K562 (cell line): ENCODE measurements around the gene HADH. TPM values are rescaled to one million over a fixed set of nuclear protein-coding genes. Genes with fewer than 3 reads are reported as not detected.

Experiments
- CEBPG ChIP-seq, 3 experiments: fragments of 200-800 bp in 1 of 3; sonication (Bioruptor generic) in 1 of 3; sonication (generic) in 1 of 3; formaldehyde crosslinking in 1 of 3; IDR thresholded peaks in 2 of 3; conservative IDR thresholded peaks in 1 of 3; 2 replicates each; pipeline versions ENCODE4 v1.6.1 to v1.8.0; 2016 to 2022; ENCODE audit warnings: missing compliant biosample characterization in 2 of 3, missing genetic modification characterization in 2 of 3, mild to moderate bottlenecking in 1 of 3, missing genetic modification reagents in 1 of 3
- FOSL1 ChIP-seq: fragments of 200-800 bp; sonication (Bioruptor generic); conservative IDR thresholded peaks from 2 replicates; pipeline ENCODE4 v1.6.1; 2016; ENCODE audit warnings: missing genetic modification characterization, missing compliant biosample characterization
- GATAD2B ChIP-seq: fragments of 450-650 bp; IDR thresholded peaks from 2 replicates; pipeline ENCODE4 v1.6.1; 2017; ENCODE audit warnings: mild to moderate bottlenecking, borderline replicate concordance
- HMG20B ChIP-seq: fragments of 250-450 bp; sonication (Bioruptor Pico); IDR thresholded peaks from 2 replicates; pipeline ENCODE4 v1.5.0; 2021; ENCODE audit warnings: mild to moderate bottlenecking
- KDM2B ChIP-seq: fragments of 250-450 bp; sonication (Bioruptor Pico); IDR thresholded peaks from 2 replicates; pipeline ENCODE4 v1.8.0; 2021; ENCODE audit warnings: mild to moderate bottlenecking, moderate library complexity
- MEIS2 ChIP-seq: fragments of 450-650 bp; IDR thresholded peaks from 2 replicates; pipeline ENCODE4 v1.6.1; 2014; ENCODE audit warnings: mild to moderate bottlenecking; ENCODE audit not compliant: partially characterized antibody
- NFIX ChIP-seq: fragments of 250-450 bp; sonication (Bioruptor Pico); IDR thresholded peaks from 2 replicates; pipeline ENCODE4 v1.4.0; 2020; ENCODE audit warnings: low read depth, mild to moderate bottlenecking, moderate library complexity
- PREB ChIP-seq: sonication (generic); formaldehyde crosslinking; IDR thresholded peaks from 2 replicates; pipeline ENCODE4 v1.8.1; 2023; ENCODE audit warnings: mild to moderate bottlenecking, missing genetic modification reagents
- RAD21 ChIP-seq, 2 experiments: fragments of 250-450 bp in 1 of 2; fragments of 450-650 bp in 1 of 2; sonication (Bioruptor Pico) in 1 of 2; formaldehyde crosslinking in 1 of 2; IDR thresholded peaks in 1 of 2; conservative IDR thresholded peaks in 1 of 2; 2 replicates each; pipeline versions ENCODE4 v1.4.0 to v1.8.0; 2020 to 2022; ENCODE audit warnings: mild to moderate bottlenecking in 2 of 2, moderate library complexity in 1 of 2
- SMAD3 ChIP-seq: fragments of 450-650 bp; formaldehyde crosslinking; conservative IDR thresholded peaks from 2 replicates; pipeline ENCODE4 v1.4.0; 2020; ENCODE audit warnings: mild to moderate bottlenecking
- SOX6 ChIP-seq: fragments of 450-650 bp; IDR thresholded peaks from 2 replicates; pipeline ENCODE4 v1.6.1; 2014; ENCODE audit warnings: mild to moderate bottlenecking
- ZNF133 ChIP-seq: fragments of 250-450 bp; sonication (Bioruptor Pico); IDR thresholded peaks from 2 replicates; pipeline ENCODE4 v1.4.0; 2020; ENCODE audit warnings: mild to moderate bottlenecking
- ZNF224 ChIP-seq: sonication (generic); formaldehyde crosslinking; IDR thresholded peaks from 2 replicates; pipeline ENCODE4 v1.8.0; 2022; ENCODE audit warnings: mild to moderate bottlenecking, missing genetic modification reagents
- ZNF408 ChIP-seq: fragments of 250-450 bp; sonication (Bioruptor Pico); IDR thresholded peaks from 2 replicates; pipeline ENCODE4 v1.4.0; 2020; ENCODE audit warnings: low read depth, mild to moderate bottlenecking, moderate library complexity
- ZNF511 ChIP-seq: sonication (generic); formaldehyde crosslinking; IDR thresholded peaks from 2 replicates; pipeline ENCODE4 v1.8.0; 2022; ENCODE audit warnings: mild to moderate bottlenecking, missing genetic modification reagents
- ZNF695 ChIP-seq: fragments of 450-650 bp; formaldehyde crosslinking; IDR thresholded peaks from 2 replicates; pipeline ENCODE4 v1.4.0; 2020; ENCODE audit warnings: mild to moderate bottlenecking, moderate library complexity
- polyA plus RNA-seq, 8 experiments: library from polyadenylated mRNA; depleted of rRNA in 4 of 8; stranded (reverse) in 5 of 8; unstranded in 3 of 8; fragments of >200 nt; fragmentation: Nextera tagmentation in 2 of 8; fragmentation: Illumina TruSeq in 1 of 8; extraction: Ambion mirVana in 2 of 8; extraction: Trizol in 1 of 8; gene quantifications; 2 replicates each; pipeline versions ENCODE4 v1.2.1 to v1.2.3, GENCODE V29; 2011 to 2014; ENCODE audit warnings: inconsistent platforms in 1 of 8, missing spikeins in 1 of 8
- total RNA-seq, 7 experiments: library from RNA; depleted of rRNA in 6 of 7; stranded (reverse); fragments of >200 nt in 6 of 7; fragmentation: Illumina TruSeq in 2 of 7; extraction: Trizol in 2 of 7; gene quantifications; 2 replicates each; pipeline versions ENCODE4 v1.2.1 to v1.2.3, GENCODE V29; 2011 to 2021; ENCODE audit warnings: low replicate concordance in 1 of 7
- TF ChIP-seq, protein P1 (sequence below), 2 experiments: fragments of 450-650 bp in 1 of 2; sonication (generic) in 1 of 2; formaldehyde crosslinking in 1 of 2; IDR thresholded peaks in 1 of 2; conservative IDR thresholded peaks in 1 of 2; 2 replicates each; pipeline versions ENCODE4 v1.6.1 to v1.8.1; 2016 to 2023; ENCODE audit warnings: mild to moderate bottlenecking in 2 of 2, moderate library complexity in 2 of 2, inconsistent platforms in 1 of 2, missing genetic modification reagents in 1 of 2
- TF ChIP-seq, protein P2 (sequence below), 2 experiments: IDR thresholded peaks; 2 replicates each; pipeline ENCODE4 v1.6.1; 2012; ENCODE audit warnings: improper control_type of control experiment in 2 of 2, low read depth in 2 of 2, low read length in 2 of 2, borderline replicate concordance in 1 of 2
- TF ChIP-seq, protein P3 (sequence below): fragments of 450-650 bp; IDR thresholded peaks from 2 replicates; pipeline ENCODE4 v1.6.1; 2018; ENCODE audit warnings: mild to moderate bottlenecking, low read depth; ENCODE audit not compliant: partially characterized antibody

The HADH gene
- total and polyA plus RNA-seq, 9 of the 15 experiments (the other 6 are each of a cell fraction or from before 2014, with no cell fraction given): 9.4 to 73.3 (median 32.8) TPM

DNA sequence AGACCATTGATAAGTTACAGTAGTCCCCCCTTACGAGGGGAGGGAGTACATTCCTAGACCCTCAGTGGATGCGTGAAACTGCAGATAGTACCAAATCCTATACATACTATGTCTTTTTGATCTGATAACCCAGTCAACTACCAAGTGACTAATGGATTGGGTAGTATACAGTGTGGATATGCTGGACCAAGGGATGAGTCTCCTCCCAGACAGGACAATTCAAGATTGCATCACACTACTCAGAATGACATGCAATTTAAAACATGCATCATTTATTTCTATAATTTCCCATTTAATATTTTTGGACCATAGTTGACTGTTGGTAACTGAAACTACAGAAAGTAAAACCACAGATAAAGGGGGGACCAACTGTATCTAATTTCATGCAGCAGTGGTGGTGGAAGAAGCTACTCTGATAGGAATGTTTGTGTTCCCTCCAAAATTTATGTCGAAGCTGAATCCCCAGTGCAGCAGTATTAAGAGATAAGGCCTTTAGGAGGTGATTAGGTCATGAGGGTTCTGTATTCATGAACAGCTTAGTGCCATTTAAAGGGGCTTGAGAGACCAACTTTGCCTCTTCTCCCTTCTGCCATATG is 11.9 kb downstream of the HADH start (continued):
- TF ChIP-seq PREB (CRISPR knock-in tag) (no peak), SOX6 (peak; percentile 67), ZNF695 (CRISPR knock-in tag) (no peak), GATAD2B (no peak), HMG20B (no peak), FOSL1 (peak; percentile 81), CEBPG (CRISPR knock-in tag; IDR thresholded peaks at IDR 0.05) (peak; percentile 71), CEBPG (tag; conservative IDR thresholded peaks at IDR 0.05 in 1 of 2, IDR thresholded peaks at IDR 0.05 in 1 of 2) (peak; percentile 87 to 94), ZNF133 (CRISPR knock-in tag) (no peak), ZNF511 (CRISPR knock-in tag) (no peak), ZNF408 (CRISPR knock-in tag) (no peak), KDM2B (CRISPR knock-in tag) (no peak), MEIS2 (peak; percentile 37), SMAD3 (CRISPR knock-in tag) (no peak), RAD21 (CRISPR knock-in tag; conservative IDR thresholded peaks at IDR 0.05 in 1 of 2, IDR thresholded peaks at IDR 0.05 in 1 of 2) (no peak), NFIX (no peak), ZNF224 (no peak)
- TF ChIP-seq, protein P1, sequence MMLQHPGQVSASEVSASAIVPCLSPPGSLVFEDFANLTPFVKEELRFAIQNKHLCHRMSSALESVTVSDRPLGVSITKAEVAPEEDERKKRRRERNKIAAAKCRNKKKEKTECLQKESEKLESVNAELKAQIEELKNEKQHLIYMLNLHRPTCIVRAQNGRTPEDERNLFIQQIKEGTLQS (IDR thresholded peaks at IDR 0.05): peak; percentile 90
- TF ChIP-seq, protein P1 (CRISPR knock-in tag; conservative IDR thresholded peaks at IDR 0.05): no peak
- TF ChIP-seq, protein P2, sequence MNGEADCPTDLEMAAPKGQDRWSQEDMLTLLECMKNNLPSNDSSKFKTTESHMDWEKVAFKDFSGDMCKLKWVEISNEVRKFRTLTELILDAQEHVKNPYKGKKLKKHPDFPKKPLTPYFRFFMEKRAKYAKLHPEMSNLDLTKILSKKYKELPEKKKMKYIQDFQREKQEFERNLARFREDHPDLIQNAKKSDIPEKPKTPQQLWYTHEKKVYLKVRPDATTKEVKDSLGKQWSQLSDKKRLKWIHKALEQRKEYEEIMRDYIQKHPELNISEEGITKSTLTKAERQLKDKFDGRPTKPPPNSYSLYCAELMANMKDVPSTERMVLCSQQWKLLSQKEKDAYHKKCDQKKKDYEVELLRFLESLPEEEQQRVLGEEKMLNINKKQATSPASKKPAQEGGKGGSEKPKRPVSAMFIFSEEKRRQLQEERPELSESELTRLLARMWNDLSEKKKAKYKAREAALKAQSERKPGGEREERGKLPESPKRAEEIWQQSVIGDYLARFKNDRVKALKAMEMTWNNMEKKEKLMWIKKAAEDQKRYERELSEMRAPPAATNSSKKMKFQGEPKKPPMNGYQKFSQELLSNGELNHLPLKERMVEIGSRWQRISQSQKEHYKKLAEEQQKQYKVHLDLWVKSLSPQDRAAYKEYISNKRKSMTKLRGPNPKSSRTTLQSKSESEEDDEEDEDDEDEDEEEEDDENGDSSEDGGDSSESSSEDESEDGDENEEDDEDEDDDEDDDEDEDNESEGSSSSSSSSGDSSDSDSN (IDR thresholded peaks at IDR 0.05; ENCODE audit: borderline replicate concordance in 1 of 2, low read depth in 2 of 2, low read length in 2 of 2): no peak
- TF ChIP-seq, protein P3, sequence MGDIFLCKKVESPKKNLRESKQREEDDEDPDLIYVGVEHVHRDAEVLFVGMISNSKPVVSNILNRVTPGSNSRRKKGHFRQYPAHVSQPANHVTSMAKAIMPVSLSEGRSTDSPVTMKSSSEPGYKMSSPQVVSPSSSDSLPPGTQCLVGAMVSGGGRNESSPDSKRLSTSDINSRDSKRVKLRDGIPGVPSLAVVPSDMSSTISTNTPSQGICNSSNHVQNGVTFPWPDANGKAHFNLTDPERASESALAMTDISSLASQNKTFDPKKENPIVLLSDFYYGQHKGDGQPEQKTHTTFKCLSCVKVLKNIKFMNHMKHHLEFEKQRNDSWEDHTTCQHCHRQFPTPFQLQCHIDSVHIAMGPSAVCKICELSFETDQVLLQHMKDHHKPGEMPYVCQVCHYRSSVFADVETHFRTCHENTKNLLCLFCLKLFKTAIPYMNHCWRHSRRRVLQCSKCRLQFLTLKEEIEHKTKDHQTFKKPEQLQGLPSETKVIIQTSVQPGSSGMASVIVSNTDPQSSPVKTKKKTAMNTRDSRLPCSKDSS: no peak
